ENCODE results near the gene CDK16.

DNA sequence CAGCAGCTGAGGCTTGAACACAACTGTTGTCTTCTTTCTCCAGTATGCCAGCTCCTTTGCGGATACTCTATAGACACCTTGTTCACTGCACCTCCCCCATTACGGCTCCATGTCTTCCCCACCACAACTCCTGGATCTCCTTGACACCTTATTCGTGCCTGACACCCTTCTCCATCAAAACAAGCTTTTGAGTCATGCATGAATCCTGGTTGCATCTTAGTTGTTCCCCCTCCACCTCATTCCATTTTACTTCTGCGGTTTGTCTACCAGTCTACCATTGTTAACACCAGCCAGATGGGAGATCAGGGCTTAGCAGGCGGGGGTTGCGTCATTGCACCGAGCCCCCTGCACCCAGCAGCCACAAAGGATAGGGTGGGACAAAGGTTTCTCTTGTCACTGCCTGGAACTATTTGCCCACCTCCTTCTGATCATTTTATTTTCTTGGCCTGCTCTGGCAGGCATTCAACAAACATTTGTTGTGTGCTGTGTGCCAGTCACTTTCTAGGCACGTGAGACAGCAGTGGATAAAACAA, 2.0 kb upstream of the CDK16 start:
- TF ChIP-seq, protein P1, sequence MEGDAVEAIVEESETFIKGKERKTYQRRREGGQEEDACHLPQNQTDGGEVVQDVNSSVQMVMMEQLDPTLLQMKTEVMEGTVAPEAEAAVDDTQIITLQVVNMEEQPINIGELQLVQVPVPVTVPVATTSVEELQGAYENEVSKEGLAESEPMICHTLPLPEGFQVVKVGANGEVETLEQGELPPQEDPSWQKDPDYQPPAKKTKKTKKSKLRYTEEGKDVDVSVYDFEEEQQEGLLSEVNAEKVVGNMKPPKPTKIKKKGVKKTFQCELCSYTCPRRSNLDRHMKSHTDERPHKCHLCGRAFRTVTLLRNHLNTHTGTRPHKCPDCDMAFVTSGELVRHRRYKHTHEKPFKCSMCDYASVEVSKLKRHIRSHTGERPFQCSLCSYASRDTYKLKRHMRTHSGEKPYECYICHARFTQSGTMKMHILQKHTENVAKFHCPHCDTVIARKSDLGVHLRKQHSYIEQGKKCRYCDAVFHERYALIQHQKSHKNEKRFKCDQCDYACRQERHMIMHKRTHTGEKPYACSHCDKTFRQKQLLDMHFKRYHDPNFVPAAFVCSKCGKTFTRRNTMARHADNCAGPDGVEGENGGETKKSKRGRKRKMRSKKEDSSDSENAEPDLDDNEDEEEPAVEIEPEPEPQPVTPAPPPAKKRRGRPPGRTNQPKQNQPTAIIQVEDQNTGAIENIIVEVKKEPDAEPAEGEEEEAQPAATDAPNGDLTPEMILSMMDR (IDR thresholded peaks at IDR 0.05), result no peak
- no peak for TF ChIP-seq ZFX (IDR thresholded peaks at IDR 0.05; ENCODE audit: borderline replicate concordance)
